Dermis microvascular lymphatic vessel endothelial cell (primary cell): ENCODE measurements around the gene CHMP6. TPM values are rescaled to one million over a fixed set of nuclear protein-coding genes. Genes with fewer than 3 reads are reported as not detected.
A peak's percentile ranks its signal among the peaks of the same experiment; 100 is the strongest.

Experiments used
- DNase-seq, 2 donors: peaks; one replicate each; pipeline versions ENCODE4 v3.0.0 to v3.0.0-alpha.2; 2010; ENCODE audit warnings: low read depth in 2 of 2
- total RNA-seq: library from RNA; depleted of rRNA; stranded (reverse); fragments of >200 nt; gene quantifications from 2 replicates; pipeline ENCODE4 v1.2.1, GENCODE V29; 2014

CHMP6 gene
- total RNA-seq, 1 donor from 2014 or later = 12.3 TPM

- no peak for DNase-seq
Observed at GRCh38 chr17:81042606-81043005, 51.0 kb downstream of the CHMP6 start.

DNA sequence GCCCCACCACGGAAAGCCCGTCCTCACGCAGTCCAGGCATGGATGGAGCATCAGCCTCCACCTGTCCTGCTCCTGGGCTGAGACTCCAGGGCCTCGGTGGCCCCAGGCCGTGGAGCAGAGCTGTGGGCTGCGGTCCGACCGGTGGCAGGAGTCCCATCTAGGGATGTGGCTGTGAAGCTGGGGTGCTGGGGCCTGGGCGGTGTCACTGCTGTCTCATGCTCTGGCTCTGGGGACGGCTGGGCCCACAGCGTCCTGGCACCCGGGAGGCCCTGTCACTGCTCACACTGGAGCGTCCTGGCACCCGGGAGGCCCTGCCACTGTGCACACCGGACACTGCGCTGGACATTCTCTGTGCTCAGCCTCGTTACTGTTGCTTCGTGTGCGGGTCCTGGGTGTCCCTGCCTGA, 51.7 kb downstream of the CHMP6 start:
- no peak for DNase-seq

DNA sequence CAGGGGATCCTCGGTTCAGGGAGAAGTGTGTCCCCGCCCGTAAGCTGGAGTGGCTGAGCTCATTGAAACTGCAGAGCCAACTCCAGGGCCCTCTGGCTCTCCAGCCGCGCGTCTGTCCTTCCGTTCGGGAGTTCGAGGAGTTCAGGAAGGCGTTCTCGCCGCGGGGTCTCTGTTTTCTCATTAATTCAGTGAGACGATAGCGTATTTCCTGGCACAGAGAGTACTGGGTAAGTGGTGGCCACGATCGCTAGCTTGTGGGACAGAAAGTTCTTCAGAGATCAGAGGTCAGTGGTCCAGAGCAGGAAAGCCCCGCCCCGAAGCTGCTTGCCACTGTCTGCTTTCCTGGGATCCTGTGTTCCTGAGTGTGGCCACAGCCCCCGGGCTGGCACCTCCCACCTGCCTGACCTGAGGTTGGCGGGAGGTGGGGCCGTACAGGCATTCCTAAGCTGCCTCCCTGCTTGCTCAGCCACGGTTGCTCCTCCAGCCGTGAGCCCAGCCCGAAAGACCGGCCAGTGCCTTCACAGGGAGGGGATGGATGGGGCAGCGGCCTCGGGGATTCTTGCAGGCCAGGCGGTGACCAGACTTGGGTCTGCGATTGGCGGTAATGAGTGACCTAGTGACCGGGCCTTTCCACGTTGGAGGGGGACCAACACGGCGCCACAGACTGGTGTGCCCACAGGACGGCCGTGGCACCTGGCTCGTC, 52.2 kb downstream of the CHMP6 start:
- DNase-seq = peak in 1 of 2 donors; percentile 58

DNA sequence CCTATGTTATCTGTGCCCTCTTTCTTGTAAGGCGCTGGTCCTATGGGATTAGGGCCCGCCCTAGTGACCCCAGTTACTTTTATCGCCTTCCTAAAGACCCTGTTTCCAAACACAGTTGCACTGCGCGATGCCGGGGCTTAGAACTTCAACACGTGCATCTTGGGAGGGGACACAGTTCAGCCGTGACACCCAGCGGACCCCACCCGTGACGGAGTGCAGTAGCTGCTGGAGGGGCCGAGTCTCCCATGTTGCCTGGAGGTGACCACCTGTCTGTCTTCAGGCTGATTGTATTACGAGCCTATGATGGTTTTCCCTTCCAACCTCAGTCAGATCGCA, 52.8 kb downstream of the CHMP6 start:
- no peak for DNase-seq

GRCh38 chr17:81044764-81045589, 53.3 kb downstream of the CHMP6 start:
- peak; percentile 98 to 99 for DNase-seq

DNA sequence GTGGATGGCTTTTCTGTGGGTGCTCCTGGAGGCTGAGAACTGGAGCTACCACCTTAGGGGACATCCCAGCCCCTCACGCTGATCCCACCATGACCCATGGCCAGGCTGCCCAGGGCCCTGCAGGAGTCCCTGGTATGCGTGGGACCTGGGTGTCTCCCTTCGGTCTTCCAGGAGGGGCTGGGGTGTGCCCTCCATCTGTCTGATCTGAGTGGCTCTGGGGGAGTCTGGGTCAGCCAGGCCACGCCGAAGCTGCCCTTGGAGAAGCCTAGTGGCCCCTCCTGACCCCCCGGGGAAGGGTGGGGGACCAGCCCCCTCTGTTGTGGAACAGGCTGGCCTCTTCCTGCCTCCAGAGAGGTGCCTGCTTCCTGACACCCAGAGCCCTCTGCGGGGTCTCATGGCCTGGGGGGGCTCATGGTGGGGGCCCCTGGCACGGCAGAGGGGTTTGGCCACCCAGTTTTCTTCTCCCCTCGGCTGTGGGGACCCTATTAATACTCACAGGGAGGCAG, 54.0 kb downstream of the CHMP6 start:
- no peak for DNase-seq

DNA sequence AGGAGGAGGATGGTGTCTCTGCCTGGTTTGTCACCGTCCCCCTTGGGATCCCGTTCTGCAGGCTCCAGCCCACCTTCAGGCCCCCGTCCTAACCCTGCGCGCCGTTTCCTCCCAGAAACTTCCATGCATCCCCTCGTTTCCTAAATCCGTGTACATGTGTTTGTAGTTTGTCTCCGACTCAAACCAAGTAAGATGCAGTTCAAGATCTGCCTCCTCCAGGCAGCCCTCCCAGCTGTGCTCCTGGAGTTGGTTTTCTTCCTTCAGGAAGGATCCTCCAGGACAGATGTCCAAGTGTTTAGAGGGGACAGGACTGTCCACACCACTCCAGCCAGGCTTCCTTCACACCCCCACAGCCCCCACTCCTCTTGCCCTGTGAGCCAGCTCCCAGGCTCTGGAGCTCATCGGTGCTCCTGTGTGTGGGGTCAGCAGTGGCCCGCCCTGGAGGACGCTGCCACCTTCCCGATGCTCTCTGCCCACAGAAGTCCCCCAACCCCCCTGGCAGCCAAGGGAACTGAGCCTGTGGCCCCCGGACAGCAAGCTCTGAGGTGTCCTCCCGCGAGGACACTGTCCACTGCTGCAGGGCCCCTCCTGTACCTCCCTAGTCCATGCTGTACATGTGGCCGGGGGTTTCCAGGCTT, 54.6 kb downstream of the CHMP6 start:
- DNase-seq = no peak

- DNase-seq = no peak
Observed at GRCh38 chr17:81046770-81047359, 55.2 kb downstream of the CHMP6 start.

DNA sequence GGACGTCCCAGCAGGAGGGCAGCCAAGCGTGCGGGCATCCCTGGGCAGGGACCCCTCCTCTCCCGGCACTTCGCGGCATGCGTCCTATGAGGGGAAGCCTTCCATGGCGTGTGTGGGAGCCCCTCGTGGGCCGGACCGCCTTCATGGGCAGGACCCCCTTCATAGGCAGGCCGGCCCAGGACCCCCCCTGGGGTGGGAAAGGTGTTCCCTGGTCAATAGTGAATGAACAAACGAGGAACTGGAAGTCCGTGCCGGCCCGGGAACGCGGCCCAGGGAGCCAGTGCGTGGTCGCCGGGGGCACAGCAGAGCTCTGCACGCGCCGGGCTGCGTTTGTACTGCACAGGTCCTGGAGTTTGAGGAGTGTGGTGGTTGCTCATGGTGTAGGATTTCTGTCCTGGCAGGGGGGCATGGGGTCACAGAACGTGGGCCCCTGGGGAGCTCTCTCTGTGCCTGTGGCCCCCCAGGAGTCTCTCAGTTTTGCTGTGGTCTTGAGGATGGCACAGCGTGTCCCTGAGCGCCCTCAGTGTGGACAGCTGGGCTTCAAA, 57.3 kb downstream of the CHMP6 start:
- DNase-seq = no peak

- no peak for DNase-seq
Observed at GRCh38 chr17:81049372-81049911, 57.8 kb downstream of the CHMP6 start.

Other genes starting within 250 kb of the CHMP6 start
- 28.2 and 52.6 TPM in 2 replicates for gene BAIAP2, start 43.3 kb downstream of the CHMP6 start, total RNA-seq
- not detected in 2 replicates for gene PVALEF, start 173.7 kb downstream of the CHMP6 start, total RNA-seq
- gene AATK, start 174.4 kb downstream of the CHMP6 start, total RNA-seq = 1.5 and 2.9 TPM in 2 replicates
- 6.2 and 8.1 TPM in 2 replicates for gene CEP131, start 231.1 kb downstream of the CHMP6 start, total RNA-seq
- 6.5 and 9.2 TPM in 2 replicates for gene TEPSIN, start 247.2 kb downstream of the CHMP6 start, total RNA-seq
- gene NDUFAF8, start 247.5 kb downstream of the CHMP6 start, total RNA-seq = 14.9 and 23.0 TPM in 2 replicates